Measurements from ENCODE around the gene PBX2.
A peak's percentile ranks its signal among the peaks of the same experiment; 100 is the strongest.
"Not testable (repeated sequence)": the region's sequence is repeated elsewhere in the genome, so short reads cannot be mapped to it uniquely, and the experiment has no call there.

PBX2 gene

GRCh38 chr6:32149932-32150870 lies 39.8 kb downstream of the PBX2 start:
- Histone ChIP-seq H3K36me3 (ENCODE audit: control insufficient read depth, insufficient read depth, low read length) (no peaks in the 10 kb centered on the region), H3K27me3 (replicated peaks; ENCODE audit: control insufficient read depth, insufficient read depth, low read length, poor library complexity, severe bottlenecking) (peaks cover 11% of the 10 kb centered on the region), H3K27ac (ENCODE audit: insufficient read depth, low read length, poor library complexity, severe bottlenecking) (no peak overlapping the region), H3K4me1 (ENCODE audit: control insufficient read depth, insufficient read depth, low read length, poor library complexity, severe bottlenecking) (peaks cover 19% of the 10 kb centered on the region), H3K4me3 (ENCODE audit: insufficient read depth, low read depth, low read length, poor library complexity, severe bottlenecking) (no peak overlapping the region), H3K9me3 (ENCODE audit: control insufficient read depth, low read length) (no peaks in the 10 kb centered on the region)
- no peak for DNase-seq

GRCh38 chr6:32149092-32149755 lies 40.8 kb downstream of the PBX2 start:
- no peaks in the 10 kb centered on the region for H3K9me3 ChIP-seq (ENCODE audit: control insufficient read depth, low read length)
- peaks cover 11% of the 10 kb centered on the region for H3K27me3 ChIP-seq (replicated peaks; ENCODE audit: control insufficient read depth, insufficient read depth, low read length, poor library complexity, severe bottlenecking)
- peaks cover 13% of the 10 kb centered on the region for H3K4me1 ChIP-seq (ENCODE audit: control insufficient read depth, insufficient read depth, low read length, poor library complexity, severe bottlenecking)
- peak overlapping the region; percentile 45 for H3K4me3 ChIP-seq (ENCODE audit: insufficient read depth, low read depth, low read length, poor library complexity, severe bottlenecking)
- DNase-seq, result no peak
- no peaks in the 10 kb centered on the region for H3K36me3 ChIP-seq (ENCODE audit: control insufficient read depth, insufficient read depth, low read length)
- H3K27ac ChIP-seq (ENCODE audit: insufficient read depth, low read length, poor library complexity, severe bottlenecking), result no peak overlapping the region

- H3K27ac ChIP-seq (ENCODE audit: insufficient read depth, low read length, poor library complexity, severe bottlenecking), result no peak overlapping the region
- DNase-seq, result peak; percentile 38 to 50 (median 45)
- H3K4me1 ChIP-seq (ENCODE audit: control insufficient read depth, insufficient read depth, low read length, poor library complexity, severe bottlenecking), result peaks cover 7% of the 10 kb centered on the region
- H3K9me3 ChIP-seq (ENCODE audit: control insufficient read depth, low read length), result no peaks in the 10 kb centered on the region
- H3K36me3 ChIP-seq (ENCODE audit: control insufficient read depth, insufficient read depth, low read length), result no peaks in the 10 kb centered on the region
- H3K27me3 ChIP-seq (replicated peaks; ENCODE audit: control insufficient read depth, insufficient read depth, low read length, poor library complexity, severe bottlenecking), result peaks cover 11% of the 10 kb centered on the region
- peak overlapping the region; percentile 45 for H3K4me3 ChIP-seq (ENCODE audit: insufficient read depth, low read depth, low read length, poor library complexity, severe bottlenecking)
Observed at GRCh38 chr6:32148289-32149091, 41.5 kb downstream of the PBX2 start.

- no peak for DNase-seq
- H3K4me1 ChIP-seq (ENCODE audit: control insufficient read depth, insufficient read depth, low read length, poor library complexity, severe bottlenecking), result peaks cover 7% of the 10 kb centered on the region
- H3K36me3 ChIP-seq (ENCODE audit: control insufficient read depth, insufficient read depth, low read length), result no peaks in the 10 kb centered on the region
- no peaks in the 10 kb centered on the region for H3K9me3 ChIP-seq (ENCODE audit: control insufficient read depth, low read length)
- peaks cover 11% of the 10 kb centered on the region for H3K27me3 ChIP-seq (replicated peaks; ENCODE audit: control insufficient read depth, insufficient read depth, low read length, poor library complexity, severe bottlenecking)
- H3K27ac ChIP-seq (ENCODE audit: insufficient read depth, low read length, poor library complexity, severe bottlenecking), result no peak overlapping the region
- no peak overlapping the region for H3K4me3 ChIP-seq (ENCODE audit: insufficient read depth, low read depth, low read length, poor library complexity, severe bottlenecking)
Observed at GRCh38 chr6:32147401-32148132, 42.4 kb downstream of the PBX2 start.

- no peak overlapping the region for H3K4me3 ChIP-seq (ENCODE audit: insufficient read depth, low read depth, low read length, poor library complexity, severe bottlenecking)
- H3K9me3 ChIP-seq (ENCODE audit: control insufficient read depth, low read length), result no peaks in the 10 kb centered on the region
- H3K4me1 ChIP-seq (ENCODE audit: control insufficient read depth, insufficient read depth, low read length, poor library complexity, severe bottlenecking), result peaks cover 7% of the 10 kb centered on the region
- H3K27me3 ChIP-seq (replicated peaks; ENCODE audit: control insufficient read depth, insufficient read depth, low read length, poor library complexity, severe bottlenecking), result peaks cover 11% of the 10 kb centered on the region
- H3K36me3 ChIP-seq (ENCODE audit: control insufficient read depth, insufficient read depth, low read length), result no peaks in the 10 kb centered on the region
- no peak for DNase-seq
- no peak overlapping the region for H3K27ac ChIP-seq (ENCODE audit: insufficient read depth, low read length, poor library complexity, severe bottlenecking)
Observed at GRCh38 chr6:32146687-32147086, 43.3 kb downstream of the PBX2 start.

DNA sequence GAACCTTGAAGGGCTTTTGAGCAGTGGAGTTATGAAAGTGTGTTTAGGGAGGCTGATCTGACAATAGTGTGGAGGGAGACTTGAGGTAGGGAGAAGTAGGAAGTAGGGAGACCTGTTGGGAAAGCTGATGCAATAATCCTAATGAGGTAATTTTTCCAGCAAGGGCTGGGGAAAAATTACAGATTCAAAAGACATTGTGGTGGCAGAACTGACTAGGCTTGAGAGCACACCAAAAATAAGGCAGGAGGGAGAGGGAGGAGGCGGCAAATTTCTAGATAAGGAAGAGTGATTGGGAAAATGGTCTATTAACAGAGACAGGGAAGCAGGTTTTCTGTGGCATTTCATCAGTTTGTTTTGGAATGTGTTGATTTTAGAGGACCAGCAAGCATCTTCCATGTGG lies 43.7 kb downstream of the PBX2 start:
- no peak for DNase-seq
- H3K27ac ChIP-seq (ENCODE audit: insufficient read depth, low read length, poor library complexity, severe bottlenecking), result no peak overlapping the region
- no peaks in the 10 kb centered on the region for H3K9me3 ChIP-seq (ENCODE audit: control insufficient read depth, low read length)
- H3K36me3 ChIP-seq (ENCODE audit: control insufficient read depth, insufficient read depth, low read length), result no peaks in the 10 kb centered on the region
- H3K4me3 ChIP-seq (ENCODE audit: insufficient read depth, low read depth, low read length, poor library complexity, severe bottlenecking), result no peak overlapping the region
- H3K4me1 ChIP-seq (ENCODE audit: control insufficient read depth, insufficient read depth, low read length, poor library complexity, severe bottlenecking), result peaks cover 7% of the 10 kb centered on the region
- peaks cover 11% of the 10 kb centered on the region for H3K27me3 ChIP-seq (replicated peaks; ENCODE audit: control insufficient read depth, insufficient read depth, low read length, poor library complexity, severe bottlenecking)

- not testable (repeated sequence) for H3K9me3 ChIP-seq (ENCODE audit: control insufficient read depth, low read length); DNase-seq; H3K4me3 ChIP-seq (ENCODE audit: insufficient read depth, low read depth, low read length, poor library complexity, severe bottlenecking); H3K36me3 ChIP-seq (ENCODE audit: control insufficient read depth, insufficient read depth, low read length); H3K27ac ChIP-seq (ENCODE audit: insufficient read depth, low read length, poor library complexity, severe bottlenecking); H3K27me3 ChIP-seq (replicated peaks; ENCODE audit: control insufficient read depth, insufficient read depth, low read length, poor library complexity, severe bottlenecking); H3K4me1 ChIP-seq (ENCODE audit: control insufficient read depth, insufficient read depth, low read length, poor library complexity, severe bottlenecking)
Observed at GRCh38 chr6:32144238-32144637, 45.8 kb downstream of the PBX2 start.

DNA sequence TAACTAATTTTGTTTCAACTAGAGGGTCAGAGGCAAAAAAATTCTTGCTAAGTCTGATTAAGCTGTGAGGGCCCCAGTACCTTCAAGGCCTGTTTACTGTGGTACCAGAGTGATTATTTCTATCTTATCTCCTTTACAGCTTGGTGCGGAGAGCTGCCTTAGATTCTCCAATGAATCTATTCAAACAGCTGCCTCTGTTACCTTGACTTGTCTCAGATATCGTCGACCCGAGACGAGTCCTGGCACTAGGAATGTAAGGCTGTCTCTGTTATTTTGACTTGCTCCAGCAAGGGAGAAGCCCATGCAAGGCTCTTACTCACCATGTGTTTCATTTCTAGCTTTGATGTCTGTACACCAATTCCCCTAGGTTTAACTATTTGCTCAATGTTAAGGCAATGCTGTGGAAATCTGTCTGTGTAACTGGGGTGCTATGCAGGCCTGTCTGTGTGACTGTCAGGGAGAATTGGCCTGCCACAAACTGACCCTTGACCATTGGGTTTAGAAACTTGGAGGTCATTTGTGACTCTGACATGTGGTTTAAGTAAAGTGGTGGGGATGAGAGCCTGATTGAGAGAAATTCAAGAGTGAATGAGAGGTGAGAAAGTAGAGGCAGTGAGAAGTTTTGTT lies 49.5 kb downstream of the PBX2 start:
- no peak overlapping the region for H3K4me3 ChIP-seq (ENCODE audit: insufficient read depth, low read depth, low read length, poor library complexity, severe bottlenecking)
- no peaks in the 10 kb centered on the region for H3K9me3 ChIP-seq (ENCODE audit: control insufficient read depth, low read length)
- no peak overlapping the region for H3K27ac ChIP-seq (ENCODE audit: insufficient read depth, low read length, poor library complexity, severe bottlenecking)
- H3K27me3 ChIP-seq (replicated peaks; ENCODE audit: control insufficient read depth, insufficient read depth, low read length, poor library complexity, severe bottlenecking), result no peaks in the 10 kb centered on the region
- no peak for DNase-seq
- no peaks in the 10 kb centered on the region for H3K4me1 ChIP-seq (ENCODE audit: control insufficient read depth, insufficient read depth, low read length, poor library complexity, severe bottlenecking)
- no peaks in the 10 kb centered on the region for H3K36me3 ChIP-seq (ENCODE audit: control insufficient read depth, insufficient read depth, low read length)

- H3K9me3 ChIP-seq (ENCODE audit: control insufficient read depth, low read length), result no peaks in the 10 kb centered on the region
- no peak overlapping the region for H3K4me3 ChIP-seq (ENCODE audit: insufficient read depth, low read depth, low read length, poor library complexity, severe bottlenecking)
- H3K36me3 ChIP-seq (ENCODE audit: control insufficient read depth, insufficient read depth, low read length), result no peaks in the 10 kb centered on the region
- no peak overlapping the region for H3K27ac ChIP-seq (ENCODE audit: insufficient read depth, low read length, poor library complexity, severe bottlenecking)
- H3K4me1 ChIP-seq (ENCODE audit: control insufficient read depth, insufficient read depth, low read length, poor library complexity, severe bottlenecking), result no peaks in the 10 kb centered on the region
- no peak for DNase-seq
- H3K27me3 ChIP-seq (replicated peaks; ENCODE audit: control insufficient read depth, insufficient read depth, low read length, poor library complexity, severe bottlenecking), result no peaks in the 10 kb centered on the region
Observed at GRCh38 chr6:32139590-32139989, 50.4 kb downstream of the PBX2 start.

Data from effector memory CD4-positive, alpha-beta T cell (primary cell).